HG03025 (cell line): ENCODE measurements around the gene KDR.

ENCODE experiments used
- ATAC-seq: cut with Tn5 transposase; IDR thresholded peaks from one replicate; pipeline ENCODE4 v1.9.1; 2021; ENCODE audit warnings: mild to moderate bottlenecking, moderate library complexity; ENCODE audit not compliant: unreplicated experiment, low FRiP score

Gene KDR

DNA sequence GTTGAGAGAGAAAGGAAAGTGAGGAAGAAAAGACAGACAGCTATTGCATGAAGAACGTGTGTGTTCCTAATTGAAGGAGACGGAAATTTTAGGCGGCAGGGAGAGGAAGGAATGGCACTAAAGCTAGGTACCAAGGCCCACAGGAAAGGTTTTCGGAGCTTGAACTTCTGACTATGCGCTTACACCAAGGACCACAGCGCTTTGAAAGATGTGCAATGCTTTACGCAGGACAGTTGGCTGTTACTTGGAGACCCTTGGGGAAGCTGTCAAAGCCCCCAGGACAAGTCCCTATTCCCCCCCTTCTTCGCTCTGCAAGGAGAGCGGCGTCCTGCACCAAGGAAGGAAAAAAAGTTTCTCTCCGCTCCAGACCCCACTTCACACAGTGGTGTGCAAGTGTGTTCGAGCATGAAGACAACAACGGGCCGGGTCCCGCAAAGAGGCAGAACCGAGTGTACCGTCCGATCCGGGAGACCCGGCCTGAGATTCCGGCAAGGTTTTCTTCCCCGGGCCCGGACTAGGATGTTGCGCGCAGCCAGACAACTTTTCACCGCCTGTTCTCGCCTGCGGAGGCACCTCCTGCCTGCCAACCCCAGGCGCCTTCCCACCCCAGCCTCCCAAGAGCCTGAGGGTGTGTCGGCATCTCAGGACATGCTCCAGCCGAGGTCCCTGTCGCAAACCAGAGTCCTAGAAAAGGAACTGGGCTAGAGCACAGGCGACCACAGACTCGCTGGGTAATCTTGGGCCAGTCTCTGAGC is 896 bp downstream of the KDR start:
- no peak for ATAC-seq

DNA sequence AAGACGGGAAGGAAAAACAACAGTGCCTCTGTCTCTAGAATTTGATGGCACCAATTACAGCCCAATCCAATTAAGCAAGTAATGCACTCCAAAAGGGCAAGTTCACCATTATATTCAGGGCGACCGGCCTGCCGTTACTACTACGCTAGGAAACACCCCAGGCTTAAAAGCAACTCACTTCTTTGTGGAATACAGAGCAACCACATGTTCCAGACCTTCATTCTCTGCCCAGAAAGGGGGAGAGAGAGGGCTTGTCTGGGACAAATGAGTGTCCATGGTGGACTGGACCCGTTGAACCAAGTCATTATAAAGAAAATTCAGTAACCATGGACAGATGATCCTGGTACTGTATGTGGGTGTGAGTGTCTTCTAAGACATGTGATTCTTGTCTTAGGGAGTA is 1.6 kb downstream of the KDR start:
- no peak for ATAC-seq

DNA sequence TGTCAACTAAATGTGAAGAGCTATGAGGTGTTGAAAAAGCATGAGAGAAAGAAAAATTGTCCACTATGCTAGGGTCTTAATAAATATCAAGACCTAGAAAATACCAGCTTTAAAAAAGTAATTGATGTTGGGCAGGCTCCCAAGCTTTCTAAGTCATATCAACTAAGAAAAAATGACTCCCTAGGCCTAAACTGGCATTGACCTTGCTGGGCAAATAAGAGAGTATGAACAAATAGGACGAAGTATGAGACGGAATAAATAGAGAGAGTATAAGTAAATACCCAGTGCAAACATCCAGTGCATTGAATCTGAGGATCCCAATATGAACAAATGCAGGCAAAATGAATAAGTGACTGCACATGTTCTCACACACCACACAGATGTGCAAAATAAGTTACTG is 3.2 kb downstream of the KDR start:
- ATAC-seq: no peak

DNA sequence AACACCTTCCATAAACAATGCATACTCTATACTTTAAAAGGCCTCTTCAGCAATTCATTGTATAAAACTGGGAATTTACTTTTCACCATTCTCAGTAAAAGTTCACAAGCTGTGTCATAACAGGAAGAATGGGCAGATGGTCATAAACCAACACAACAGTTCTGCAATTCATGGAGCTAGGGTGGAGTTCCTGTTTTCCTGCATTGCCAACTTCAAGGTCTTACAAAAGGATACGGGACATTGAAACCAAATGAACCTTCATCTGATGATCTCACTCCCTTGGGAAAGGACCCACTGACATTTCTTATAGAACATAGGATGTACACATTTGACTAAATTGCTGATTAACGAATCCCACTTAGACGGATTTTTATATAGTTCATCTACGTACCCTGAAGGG is 4.1 kb downstream of the KDR start:
- ATAC-seq: no peak

DNA sequence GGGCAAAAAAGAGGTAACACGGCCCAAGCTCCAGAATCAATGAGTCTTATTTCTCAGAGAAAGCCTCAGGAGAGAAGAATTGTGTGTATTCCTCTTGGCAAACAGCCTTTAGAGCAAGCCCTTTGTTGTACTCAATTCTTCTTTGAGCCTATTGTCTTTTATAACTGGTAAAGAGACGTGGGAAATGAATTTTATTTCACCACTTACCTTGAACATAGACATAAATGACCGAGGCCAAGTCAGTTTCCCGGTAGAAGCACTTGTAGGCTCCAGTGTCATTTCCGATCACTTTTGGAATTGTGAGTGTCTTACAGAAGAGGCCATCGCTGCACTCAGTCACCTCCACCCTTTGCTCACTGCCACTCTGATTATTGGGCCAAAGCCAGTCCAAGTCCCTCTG is 7.0 kb downstream of the KDR start:
- ATAC-seq: no peak

DNA sequence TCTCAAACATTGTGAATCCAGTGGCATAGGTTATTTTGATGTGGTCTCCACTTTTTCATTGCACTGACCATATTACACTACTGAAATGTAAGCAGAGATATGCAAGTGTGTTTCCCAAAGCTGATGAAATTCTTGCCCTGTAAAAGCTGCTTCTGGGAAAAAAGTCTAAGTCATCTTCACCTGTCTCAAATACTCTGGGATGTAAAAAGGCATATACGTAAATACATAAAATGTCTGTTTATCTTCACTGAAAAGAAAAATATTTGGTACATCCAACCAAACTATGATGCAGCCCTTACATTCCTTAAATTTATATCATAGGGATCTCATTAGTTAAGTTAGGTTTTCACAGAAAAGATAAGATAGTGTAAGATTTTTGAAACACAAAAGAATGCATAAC is 7.9 kb downstream of the KDR start:
- no peak for ATAC-seq

DNA sequence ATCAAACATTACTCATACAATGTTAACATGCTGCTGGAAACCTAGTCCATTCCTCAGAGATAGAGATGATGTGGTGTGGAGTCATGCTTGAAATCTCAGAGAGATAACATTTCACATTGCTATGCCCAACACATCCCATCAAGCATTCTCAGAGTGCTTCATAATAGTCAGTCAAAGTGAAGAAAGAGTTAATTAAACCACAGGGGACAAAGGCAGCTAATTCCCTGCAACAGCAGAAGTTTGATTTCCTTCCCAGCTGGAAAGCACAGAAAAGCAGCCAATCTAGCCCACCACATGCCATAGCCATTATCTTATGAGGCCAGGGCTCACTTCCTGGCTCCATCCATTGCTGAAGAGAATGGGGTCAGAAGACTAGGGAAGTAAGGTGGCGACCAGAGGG is 8.9 kb downstream of the KDR start:
- no peak for ATAC-seq

DNA sequence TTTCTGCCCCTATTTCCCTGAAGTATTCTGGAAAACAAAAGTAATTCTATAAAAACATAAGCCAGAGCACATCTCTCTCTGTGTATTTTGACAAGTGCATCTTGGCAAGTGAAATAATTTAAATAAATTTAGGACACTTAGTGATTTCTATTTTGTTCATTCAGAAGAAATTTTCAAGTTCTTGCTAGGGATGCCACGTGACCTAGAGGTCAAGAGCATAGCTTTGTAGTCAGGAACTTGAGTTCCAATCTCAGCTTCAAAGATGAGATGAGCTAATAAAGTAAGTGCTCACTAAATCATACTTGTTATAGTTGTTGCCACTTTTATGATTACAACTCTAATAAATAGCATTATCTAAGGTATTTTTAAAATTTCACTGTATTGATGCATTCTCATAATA is 13.8 kb downstream of the KDR start:
- no peak for ATAC-seq

DNA sequence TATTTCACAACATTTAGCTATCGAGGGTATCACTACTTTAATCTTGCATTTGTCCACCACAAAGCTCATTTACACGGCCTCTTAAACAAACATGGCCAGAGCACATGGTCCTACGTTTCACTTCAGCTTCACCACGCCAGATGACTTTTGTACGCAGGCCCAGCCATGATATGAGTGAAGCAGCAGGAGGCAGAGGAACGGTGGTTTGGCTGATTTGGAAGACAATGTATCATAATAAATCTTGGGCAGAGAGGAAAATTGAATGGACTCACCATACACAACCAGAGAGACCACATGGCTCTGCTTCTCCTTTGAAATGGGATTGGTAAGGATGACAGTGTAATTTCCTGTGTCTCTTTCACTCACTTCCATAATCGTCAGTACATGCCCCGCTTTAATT is 15.3 kb downstream of the KDR start:
- ATAC-seq: no peak

DNA sequence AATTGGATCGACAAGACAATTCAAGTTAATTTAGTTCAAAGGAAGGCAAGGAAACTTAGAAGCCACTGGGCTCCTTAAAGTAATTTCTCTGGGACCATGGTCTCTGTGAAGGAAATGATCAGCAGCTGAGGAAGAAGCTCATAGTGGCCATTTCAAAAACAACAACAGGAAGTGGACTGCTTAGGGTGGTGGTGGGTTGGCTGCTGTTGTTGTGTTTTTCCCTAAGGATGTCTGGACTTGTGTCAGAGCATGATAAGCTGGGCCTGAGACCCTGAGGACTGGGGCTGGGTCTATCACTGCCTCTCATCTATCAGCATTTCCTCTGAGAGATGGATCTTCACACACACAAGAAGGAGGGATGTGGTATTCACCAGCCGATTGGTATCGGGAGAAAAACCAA is 18.3 kb downstream of the KDR start:
- no peak for ATAC-seq

DNA sequence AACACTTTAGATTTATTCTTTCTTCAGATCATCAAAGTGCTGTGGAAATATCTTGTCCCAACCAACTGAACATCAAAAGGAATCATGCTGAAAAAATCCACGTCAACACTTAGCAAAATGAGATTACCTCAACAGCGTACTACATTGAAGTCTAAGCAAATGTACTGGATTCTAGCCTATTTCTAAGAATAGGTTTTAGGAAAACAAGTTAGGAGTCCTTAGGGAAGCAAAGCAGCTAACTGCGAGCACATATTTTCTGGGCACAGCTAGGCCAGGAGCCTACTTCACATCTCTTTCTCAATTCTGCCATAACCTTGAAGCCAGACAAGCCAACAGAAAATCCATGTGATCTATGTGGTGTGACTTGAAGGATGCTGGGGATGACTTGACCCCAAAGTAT is 22.2 kb downstream of the KDR start:
- ATAC-seq: no peak

DNA sequence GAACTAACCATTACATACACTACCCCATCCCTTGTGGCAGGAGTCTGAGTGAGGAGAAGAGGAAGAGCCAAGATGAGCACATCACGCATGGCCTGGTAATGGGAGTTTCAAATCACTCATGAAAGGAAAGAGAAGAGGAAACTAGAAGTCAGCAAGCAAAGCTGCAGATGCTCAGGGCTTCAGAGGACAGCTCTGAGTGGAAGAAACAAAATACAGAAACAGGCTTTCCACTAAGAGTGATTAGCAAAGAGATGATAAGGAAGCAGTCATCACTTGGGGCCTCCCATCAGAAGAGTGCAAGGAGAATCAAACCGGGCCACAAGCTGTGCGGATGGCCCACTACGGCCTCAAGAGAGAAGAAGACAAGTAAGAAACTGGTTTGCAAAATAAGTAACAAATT is 25.6 kb downstream of the KDR start:
- ATAC-seq: no peak

DNA sequence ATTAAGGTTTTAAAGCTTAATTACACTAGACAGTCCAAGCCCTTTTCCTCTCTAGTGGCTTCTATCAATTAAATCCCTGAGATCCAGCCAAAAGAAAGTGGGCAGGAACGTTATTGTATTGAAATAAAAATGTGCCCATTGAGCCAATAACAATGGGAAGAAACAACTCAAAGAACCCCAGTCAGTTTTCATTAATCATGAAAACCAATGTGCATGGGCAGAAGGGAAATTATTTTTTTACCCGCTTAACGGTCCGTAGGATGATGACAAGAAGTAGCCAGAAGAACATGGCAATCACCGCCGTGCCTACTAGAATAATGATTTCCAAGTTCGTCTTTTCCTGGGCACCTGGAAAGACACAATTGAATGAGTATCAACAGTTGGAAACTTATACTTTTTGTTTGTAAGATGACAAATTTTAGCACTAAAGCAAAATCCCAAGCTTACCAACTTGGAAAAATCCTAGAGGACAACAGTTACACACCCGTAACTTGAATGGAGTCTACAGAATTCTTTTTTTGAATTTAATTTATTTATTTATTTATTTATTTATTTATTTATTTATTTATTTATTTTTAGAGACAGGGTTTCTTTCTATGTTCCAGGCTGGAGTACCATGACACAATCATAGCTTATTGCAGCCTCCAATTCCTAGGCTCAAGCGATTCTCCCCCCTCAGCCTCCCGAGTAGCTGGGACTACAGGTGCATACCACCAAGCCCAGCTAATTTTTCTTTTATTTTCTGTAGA is 26.8 kb downstream of the KDR start:
- ATAC-seq: no peak

DNA sequence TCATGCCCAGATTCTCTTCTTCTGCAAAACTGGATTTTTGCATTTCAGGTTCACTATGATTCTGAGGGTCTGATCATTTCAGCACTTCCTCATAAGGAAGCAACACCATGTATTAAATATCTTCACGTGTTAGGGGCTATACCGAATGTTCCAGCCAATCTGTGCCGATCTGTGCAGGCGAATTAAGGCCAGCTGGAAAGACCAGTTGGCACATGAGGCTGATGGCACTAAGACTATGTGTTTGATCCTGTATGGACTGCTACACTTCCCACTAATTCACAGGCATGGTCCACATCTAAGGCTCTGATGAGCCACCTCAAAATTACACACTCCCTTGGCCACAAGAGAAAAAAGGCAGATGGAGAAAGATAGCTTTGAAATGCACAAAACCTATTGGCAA is 28.8 kb downstream of the KDR start:
- ATAC-seq: no peak

DNA sequence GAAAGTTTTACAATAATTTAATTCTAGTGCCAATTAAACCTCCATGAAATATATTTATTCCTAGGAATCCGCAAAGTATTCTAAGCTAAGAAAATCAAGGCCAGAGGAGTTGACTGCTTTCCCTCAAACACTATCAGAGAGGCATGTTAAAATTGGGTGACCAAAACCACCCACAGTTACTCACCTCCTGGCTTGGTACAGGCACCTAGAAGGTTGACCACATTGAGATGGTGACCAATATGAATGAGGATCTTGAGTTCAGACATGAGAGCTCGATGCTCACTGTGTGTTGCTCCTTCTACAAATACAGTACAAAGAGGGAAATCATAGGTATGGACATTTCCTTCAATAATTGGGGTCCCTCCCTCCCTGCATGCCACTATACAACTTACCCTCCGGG is 29.4 kb downstream of the KDR start:
- no peak for ATAC-seq

DNA sequence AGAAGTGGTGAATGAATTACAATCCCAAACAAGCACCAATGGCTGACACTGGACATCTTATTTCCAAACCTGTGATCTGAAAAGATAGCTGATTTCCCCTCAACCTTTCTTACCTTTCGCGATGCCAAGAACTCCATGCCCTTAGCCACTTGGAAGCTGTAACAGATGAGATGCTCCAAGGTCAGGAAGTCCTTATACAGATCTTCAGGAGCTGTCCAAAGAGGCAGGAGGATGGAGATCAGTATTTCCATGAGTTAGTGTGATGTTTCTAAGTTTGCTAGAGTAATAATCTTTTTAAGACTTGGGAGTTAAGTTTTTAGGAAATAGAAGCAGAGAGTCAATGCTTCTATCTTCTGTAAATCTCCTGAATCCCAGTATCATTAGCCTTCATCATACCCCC is 32.9 kb downstream of the KDR start:
- ATAC-seq: no peak

DNA sequence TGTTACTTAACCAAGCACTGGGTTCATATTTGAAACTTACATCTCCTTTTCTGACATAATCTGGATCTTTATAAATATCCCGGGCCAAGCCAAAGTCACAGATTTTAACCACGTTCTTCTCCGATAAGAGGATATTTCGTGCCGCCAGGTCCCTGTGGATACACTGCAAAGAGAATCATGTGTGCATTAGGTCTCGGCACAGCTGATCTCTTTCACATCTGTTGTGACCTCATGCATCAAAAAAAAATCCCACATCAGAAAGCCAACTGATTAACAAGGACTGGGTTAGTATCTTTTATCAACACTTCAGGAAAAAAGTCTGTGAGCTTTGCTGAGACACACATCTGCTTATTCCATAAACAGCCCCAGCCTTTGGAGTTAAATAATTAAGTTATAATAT is 35.5 kb downstream of the KDR start:
- ATAC-seq: no peak

DNA sequence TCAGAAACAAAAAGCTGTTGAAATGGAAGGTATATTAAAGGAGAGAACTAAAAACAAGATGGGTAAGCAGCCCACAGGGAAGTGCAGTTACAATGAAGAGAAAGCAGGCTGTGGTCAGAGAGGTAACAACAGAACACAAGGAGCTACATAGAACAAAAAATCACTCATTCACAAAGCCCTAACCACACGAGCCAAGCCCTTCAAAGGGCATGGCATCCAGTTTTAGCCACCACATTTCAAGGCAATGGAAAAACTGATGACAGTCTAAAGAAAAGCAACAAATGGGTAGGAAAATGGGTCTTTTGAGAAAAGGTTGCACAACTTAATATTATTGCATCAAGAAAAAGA is 37.5 kb downstream of the KDR start:
- ATAC-seq: no peak

DNA sequence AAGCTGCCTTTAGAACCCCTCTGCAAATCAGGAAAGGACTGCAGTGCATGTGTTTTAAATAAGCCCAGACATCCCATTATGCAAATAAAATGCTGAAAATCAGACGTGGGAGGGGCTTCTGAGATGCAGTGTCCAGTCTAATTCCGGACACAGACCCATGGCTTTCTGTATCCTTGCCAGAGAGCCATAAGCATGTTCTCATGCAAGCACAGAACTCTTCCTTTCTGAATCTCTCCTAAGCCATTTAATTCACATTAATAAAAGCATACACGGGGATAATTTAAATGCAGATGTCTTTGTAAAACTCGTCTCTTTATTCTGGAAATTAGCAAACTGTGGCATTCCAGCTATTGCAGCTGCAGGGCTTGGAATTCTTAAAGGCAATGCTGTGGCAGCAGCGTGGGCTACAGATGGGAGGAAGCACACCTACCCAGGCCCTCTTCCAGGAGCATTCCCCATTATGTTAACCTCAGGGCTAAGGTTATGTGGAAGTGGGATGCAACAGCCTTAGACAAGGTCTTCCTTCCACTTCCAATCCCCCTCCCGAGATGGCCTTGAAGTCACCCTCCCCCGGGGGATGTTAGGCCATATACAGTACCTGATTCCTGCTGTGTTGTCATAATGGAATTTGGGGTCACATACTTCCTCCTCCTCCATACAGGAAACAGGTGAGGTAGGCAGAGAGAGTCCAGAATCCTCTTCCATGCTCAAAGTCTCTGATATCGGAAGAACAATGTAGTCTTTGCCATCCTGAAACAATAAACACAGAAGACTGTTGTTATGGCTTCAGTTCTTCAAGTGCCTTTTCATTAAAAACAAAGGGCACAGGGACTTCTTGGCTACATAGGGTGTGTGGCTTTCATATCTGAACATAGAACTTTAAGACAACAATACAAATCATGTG is 38.1 kb downstream of the KDR start:
- no peak for ATAC-seq

DNA sequence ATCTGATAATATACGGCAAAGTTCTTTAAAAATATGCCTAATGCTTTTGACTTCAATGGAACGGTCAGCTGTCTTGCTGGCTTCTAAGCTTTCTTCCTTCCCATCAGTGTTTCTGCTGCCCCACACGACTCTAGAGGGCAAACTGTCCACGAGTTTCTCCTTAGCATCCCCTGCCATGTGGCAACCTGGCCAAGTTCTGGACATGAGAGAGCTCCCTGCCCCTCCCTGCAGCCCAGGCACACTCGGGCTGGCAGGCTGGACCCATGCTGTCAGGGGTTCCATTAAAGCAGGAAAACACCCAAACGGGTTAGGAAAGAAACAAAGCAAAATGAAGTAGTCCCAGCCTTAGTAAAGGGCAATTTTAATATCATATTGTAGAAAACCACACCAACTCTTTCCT is 38.8 kb downstream of the KDR start:
- no peak for ATAC-seq

DNA sequence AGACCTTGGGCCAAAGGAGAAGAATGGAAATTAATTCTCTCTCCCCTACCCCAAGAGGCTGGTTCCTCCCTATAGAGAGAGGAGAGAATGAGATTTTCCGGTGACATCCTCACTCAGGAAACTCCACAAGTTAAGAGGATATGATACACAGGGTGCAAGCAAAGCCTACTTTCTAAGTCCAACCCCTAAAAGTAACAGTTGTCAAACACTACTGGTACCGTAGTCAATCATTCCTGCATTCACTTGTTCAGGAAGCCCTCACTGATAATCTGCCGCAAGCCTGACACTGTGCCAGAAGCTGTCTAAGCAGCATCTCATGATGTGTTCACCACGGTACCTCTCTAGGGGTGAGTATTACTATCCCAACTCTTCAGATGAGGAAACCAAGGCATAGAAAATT is 41.7 kb downstream of the KDR start:
- no peak for ATAC-seq
